Large intestine (tissue), 3 donors: ENCODE results near the gene PJA2. TPM values are rescaled to one million over a fixed set of nuclear protein-coding genes. Genes with fewer than 3 reads are reported as not detected.

Source experiments
- DNase-seq, 2 donors: peaks; one replicate each; pipeline versions ENCODE4 v3.0.0 to v3.0.0-alpha.2; 2013
- H3K27ac ChIP-seq: one replicate; pipeline ENCODE4 v1.5.1; 2013; ENCODE audit warnings: low read length
- H3K27me3 ChIP-seq: 2 replicates; pipeline ENCODE4 v1.6.1; 2013; ENCODE audit warnings: low read length; ENCODE audit not compliant: control insufficient read depth, insufficient read depth
- H3K36me3 ChIP-seq: 2 replicates; pipeline ENCODE4 v1.6.1; 2013; ENCODE audit warnings: low read length; ENCODE audit not compliant: control insufficient read depth, insufficient read depth
- H3K4me1 ChIP-seq: one replicate; pipeline ENCODE4 v1.6.1; 2013; ENCODE audit warnings: low read length; ENCODE audit not compliant: control insufficient read depth, insufficient read depth
- H3K4me3 ChIP-seq: one replicate; pipeline ENCODE4 v1.5.1; 2013; ENCODE audit warnings: low read length
- H3K9me3 ChIP-seq: one replicate; pipeline ENCODE4 v1.6.1; 2013; ENCODE audit warnings: mild to moderate bottlenecking, low read depth, low read length, moderate library complexity; ENCODE audit not compliant: control insufficient read depth
- WGBS: methylation state at CpG from one replicate; pipeline ENCODE4 v1.1.5; 2013; ENCODE audit warnings: low lambda C conversion rate; ENCODE audit not compliant: insufficient coverage; 5-methylcytosine and 5-hydroxymethylcytosine counted together
- polyA plus RNA-seq: library from polyadenylated mRNA; unstranded; fragments of 120-200 nt; gene quantifications from one replicate; pipeline ENCODE4 v1.2.1, GENCODE V29; 2013

PJA2 gene
- polyA plus RNA-seq, 1 donor, result 96.8 TPM

DNA sequence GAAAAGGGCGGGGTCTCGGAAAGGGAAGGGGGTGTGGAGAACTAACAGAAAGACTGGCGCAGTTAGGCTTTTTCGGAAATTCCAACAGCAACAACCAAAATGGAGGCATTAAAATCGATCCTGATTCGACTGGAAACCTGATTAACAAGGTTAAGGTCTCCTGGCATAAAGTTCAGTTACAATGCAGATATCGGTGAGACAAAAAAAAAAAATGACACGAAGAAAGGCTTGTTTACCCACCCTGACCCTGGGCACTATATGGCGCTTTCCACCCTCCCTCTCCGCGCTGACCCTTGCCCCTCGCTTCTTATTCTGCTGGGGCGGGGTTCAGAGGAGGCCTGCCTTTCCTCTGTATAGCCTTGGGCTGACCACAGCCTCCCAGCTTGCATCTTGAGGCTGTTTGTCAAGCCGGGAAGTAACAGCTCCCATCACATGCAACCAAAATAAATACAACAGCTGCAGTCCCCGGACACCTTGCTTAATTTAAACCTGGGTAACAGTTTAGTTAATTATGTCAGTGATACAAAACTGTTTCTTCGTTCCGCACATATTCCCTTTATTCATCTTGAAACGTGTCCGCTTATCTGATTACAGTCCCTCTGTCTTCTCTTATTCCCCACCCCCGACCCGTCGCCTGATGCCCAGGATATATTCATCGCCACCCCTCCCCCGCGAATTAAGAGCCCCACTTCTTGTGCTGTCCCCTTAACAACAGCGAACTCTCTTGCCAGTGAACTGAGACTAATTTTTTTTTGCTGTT is 795 bp upstream of the PJA2 start:
- Histone ChIP-seq H3K36me3 (no peaks in the 10 kb centered on the region), H3K27me3 (no peaks in the 10 kb centered on the region), H3K4me3 (peak overlapping the region; percentile 70), H3K9me3 (no peaks in the 10 kb centered on the region), H3K27ac (peak overlapping the region; percentile 100), H3K4me1 (peaks cover 6% of the 10 kb centered on the region)
- DNase-seq, result peak; percentile 80 to 91
- 0% methylated on average over 6 of the region's 26 CpGs for WGBS

DNA sequence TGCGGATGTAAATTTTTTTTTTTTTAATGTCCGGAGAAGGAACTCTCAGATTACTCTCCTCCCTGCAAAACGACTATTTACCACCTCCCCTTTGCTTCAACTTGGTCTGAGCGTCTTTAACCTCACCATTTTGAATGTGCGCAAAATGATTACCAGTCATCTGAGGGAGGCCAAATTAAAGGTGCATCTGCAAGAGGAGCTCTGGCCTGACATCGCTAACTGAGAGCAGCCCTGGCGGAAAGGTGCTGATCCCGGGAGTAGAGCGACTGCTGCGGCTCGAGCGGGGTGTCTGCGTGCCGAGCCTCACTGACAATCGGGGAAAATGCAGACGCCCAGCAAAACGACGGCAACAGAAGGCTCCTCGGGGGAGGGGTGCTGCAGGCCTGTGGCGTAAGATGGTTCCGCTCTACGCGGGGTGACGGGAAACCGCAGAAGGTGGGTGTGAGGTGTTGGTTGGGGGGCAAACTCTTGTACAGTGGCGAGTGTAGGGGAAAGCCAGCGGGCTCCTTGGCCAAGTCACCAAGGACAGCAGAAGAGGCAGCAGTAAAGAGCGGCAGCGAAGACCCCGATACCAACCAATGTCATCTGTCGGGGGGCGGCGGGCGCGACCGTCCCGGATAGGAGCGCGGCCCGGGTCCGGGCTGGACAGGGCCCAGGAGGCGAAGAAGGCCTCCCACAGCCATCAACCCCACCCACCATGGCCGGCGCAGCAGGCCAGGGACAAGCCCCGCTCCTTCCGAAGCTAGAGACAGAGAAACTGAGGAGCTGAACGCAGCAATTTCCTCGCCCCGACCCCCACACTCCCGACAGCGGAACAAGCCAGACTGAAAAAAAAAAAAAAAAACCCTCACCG is 557 bp downstream of the PJA2 start:
- Histone ChIP-seq H3K9me3 (peaks cover 4% of the 10 kb centered on the region), H3K27me3 (no peaks in the 10 kb centered on the region), H3K36me3 (peaks cover 5% of the 10 kb centered on the region), H3K4me1 (peaks cover 6% of the 10 kb centered on the region), H3K27ac (peak overlapping the region; percentile 100), H3K4me3 (peak overlapping the region; percentile 99)
- 0% methylated on average over 1 of the region's 52 CpGs for WGBS
- DNase-seq, result peak; percentile 48 to 84

DNA sequence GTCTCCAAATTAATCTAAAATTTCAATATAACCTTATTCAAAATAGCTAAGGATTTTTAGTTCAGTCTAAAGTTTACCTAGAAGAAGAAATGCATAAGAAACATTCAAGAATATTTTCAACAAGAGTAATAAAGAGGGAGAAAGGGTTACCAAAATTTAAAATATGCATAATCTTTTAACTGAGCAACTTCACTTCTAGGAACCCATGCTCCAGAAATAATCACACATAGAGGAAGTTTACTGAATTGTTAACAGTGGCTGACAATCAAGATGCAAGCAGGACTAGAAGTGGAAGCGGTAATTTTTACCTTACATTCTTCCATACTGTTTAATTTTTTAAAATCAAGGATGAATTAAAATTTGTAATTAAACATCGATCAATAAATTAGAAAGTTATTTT is 1.9 kb downstream of the PJA2 start:
- Histone ChIP-seq H3K27me3 (no peaks in the 10 kb centered on the region), H3K27ac (peak overlapping the region; percentile 100), H3K4me1 (peaks cover 6% of the 10 kb centered on the region), H3K4me3 (peak overlapping the region; percentile 99), H3K9me3 (peaks cover 11% of the 10 kb centered on the region), H3K36me3 (peaks cover 10% of the 10 kb centered on the region)
- WGBS, result 46% methylated on average over 2 of the region's 2 CpGs
- DNase-seq, result no peak

DNA sequence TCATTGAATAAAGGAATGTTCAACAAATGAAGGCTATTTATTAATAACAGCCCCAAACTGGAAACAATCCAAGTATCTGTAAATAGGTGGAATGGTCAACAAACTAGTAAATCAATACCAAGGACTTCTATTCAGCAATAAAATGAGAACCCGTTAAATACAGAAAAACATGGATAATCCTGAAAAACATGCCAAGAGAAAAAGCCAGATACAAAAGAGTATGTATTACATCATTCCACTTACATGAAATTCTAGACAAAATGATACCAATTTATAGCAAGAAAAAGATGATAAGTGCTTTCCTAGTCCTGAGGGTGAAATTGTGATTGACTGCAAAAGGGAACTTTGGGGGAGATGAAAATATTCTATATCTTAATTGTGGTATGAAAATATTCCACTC is 3.1 kb downstream of the PJA2 start:
- Histone ChIP-seq H3K9me3 (peaks cover 11% of the 10 kb centered on the region), H3K4me3 (no peak overlapping the region), H3K4me1 (peaks cover 6% of the 10 kb centered on the region), H3K27me3 (no peaks in the 10 kb centered on the region), H3K36me3 (peaks cover 10% of the 10 kb centered on the region), H3K27ac (no peak overlapping the region)
- DNase-seq, result no peak
- no CpG with 5 or more reads among the region's 1 CpG for WGBS

DNA sequence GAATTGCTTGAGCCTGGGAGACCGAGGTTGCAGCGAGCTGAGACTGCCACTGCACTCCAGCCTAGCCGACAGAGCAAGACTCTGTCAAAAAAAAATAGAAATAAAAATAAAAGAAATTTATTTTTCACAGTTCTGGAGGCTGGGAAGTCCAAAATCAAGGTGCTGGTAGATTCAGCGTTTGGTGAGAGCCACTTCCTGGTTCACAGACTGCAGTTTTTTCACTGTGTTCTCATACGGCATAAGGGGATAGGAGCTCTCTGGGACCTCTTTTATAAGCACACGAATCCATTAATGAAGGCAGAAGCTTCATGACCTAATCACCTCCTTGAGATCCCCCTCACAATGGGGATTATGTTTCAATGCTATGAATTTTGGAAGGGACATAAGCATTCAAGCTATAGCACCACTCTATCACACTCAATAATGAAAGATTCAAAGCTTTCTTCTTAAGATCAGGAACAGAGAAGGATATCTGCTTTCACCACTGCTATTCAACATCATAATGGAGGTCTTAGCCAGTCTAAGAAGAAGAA is 5.3 kb downstream of the PJA2 start:
- 89% methylated on average over 4 of the region's 6 CpGs for WGBS
- H3K36me3 ChIP-seq, result peaks cover 10% of the 10 kb centered on the region
- DNase-seq, result no peak
- no peaks in the 10 kb centered on the region for H3K27me3 ChIP-seq
- H3K4me1 ChIP-seq, result peaks cover 6% of the 10 kb centered on the region
- H3K9me3 ChIP-seq, result peaks cover 11% of the 10 kb centered on the region
- H3K4me3 ChIP-seq, result no peak overlapping the region
- H3K27ac ChIP-seq, result no peak overlapping the region

DNA sequence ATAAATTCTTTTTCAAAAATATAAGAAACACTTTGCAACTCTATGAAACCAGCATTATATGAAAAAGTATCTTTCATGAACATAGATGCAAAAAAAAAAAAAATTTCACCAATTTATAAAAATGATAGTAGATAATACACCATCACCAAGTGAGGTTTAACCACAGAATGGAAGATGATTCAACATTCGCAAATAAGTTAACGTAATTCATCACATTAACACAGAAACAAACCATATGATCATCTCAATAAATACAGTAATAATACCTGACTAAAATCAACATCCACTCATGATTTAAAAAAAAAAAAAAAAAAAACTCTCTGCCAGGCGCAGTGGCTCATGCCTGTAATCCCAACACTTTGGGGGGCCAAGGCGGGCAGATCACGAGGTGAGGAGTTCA is 6.3 kb downstream of the PJA2 start:
- DNase-seq, result no peak
- Histone ChIP-seq H3K9me3 (peaks cover 11% of the 10 kb centered on the region), H3K4me1 (peaks cover 6% of the 10 kb centered on the region), H3K4me3 (no peak overlapping the region), H3K36me3 (peaks cover 10% of the 10 kb centered on the region), H3K27me3 (no peaks in the 10 kb centered on the region), H3K27ac (no peak overlapping the region)
- WGBS, result 100% methylated on average over 1 of the region's 5 CpGs

DNA sequence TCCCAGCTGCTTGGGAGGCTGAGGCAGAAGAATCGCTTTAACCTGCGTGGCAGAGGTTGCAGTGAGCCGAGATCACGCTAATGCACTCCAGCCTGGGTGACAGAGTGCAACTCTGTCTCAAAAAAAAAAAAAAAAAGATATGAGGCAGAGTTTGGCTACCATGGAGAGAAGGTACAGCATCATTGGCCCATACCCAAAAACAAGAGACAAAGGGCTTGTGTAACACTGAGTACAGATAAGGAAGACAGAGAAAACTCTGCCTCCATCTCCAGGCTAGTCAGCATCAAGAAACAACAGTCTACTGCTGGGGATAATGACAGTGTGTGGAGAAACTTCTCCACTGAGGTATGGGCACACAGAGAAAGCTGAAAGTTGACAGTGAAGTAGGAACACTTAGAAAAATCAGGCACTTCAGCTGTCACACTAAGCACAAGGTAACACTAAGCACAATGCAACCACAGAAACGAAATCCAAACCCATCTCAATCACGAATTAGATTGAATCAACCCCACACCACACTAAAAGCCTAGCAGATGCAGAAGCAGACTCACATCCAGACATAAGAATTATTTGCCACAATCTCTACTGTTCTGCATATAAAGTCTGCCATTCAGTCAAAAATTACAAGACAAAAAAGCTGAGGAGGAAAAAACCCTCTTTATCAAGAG is 10.5 kb downstream of the PJA2 start:
- Histone ChIP-seq H3K9me3 (peaks cover 7% of the 10 kb centered on the region), H3K36me3 (peaks cover 5% of the 10 kb centered on the region), H3K4me3 (no peak overlapping the region), H3K27me3 (no peaks in the 10 kb centered on the region), H3K4me1 (no peaks in the 10 kb centered on the region), H3K27ac (no peak overlapping the region)
- no peak for DNase-seq
- WGBS, result no CpG with 5 or more reads among the region's 6 CpGs

DNA sequence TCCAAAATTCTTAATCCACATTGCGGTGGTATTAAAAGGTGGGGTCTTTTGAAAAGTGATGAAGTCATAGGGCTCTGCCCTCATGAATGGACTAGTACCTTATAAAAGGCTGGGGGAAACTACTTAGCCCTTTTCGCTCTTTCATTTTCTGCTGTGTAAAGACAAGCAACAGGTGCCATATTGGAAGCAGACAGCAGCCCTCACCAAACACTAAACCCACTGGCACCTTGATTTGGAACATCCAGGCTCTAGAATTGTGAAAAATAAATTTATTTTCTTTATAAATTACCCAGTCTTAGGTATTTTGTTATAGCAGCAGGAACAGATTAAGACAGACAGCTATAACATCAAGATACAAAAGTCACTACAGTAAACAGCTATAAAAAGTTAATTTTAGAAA is 12.8 kb downstream of the PJA2 start:
- no peak overlapping the region for H3K4me3 ChIP-seq
- H3K9me3 ChIP-seq, result no peaks in the 10 kb centered on the region
- DNase-seq, result no peak
- WGBS, result 20% methylated on average over 1 of the region's 2 CpGs
- no peaks in the 10 kb centered on the region for H3K27me3 ChIP-seq
- no peak overlapping the region for H3K27ac ChIP-seq
- H3K36me3 ChIP-seq, result no peaks in the 10 kb centered on the region
- H3K4me1 ChIP-seq, result no peaks in the 10 kb centered on the region

DNA sequence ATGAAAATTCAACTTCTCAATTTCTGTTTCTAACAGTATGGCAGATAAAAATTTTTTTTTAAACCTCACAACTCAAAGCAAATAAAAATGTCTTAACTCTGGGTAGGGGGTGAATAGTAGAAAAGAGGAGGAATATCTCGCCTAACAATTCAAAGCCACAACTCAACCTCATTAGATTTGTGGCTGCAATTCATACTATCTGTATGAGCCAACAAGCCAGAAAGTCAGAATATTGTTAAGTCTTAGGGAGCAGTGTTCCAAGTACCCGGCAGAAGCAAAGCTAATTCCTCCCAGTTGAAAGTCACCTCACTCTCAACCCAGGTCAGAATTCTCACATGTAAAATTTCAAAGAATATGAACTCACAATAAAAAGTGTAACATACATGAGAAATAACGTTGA is 15.0 kb downstream of the PJA2 start:
- H3K27me3 ChIP-seq, result no peaks in the 10 kb centered on the region
- WGBS, result 100% methylated on average over 1 of the region's 3 CpGs
- H3K9me3 ChIP-seq, result no peaks in the 10 kb centered on the region
- H3K36me3 ChIP-seq, result no peaks in the 10 kb centered on the region
- H3K27ac ChIP-seq, result no peak overlapping the region
- H3K4me1 ChIP-seq, result no peaks in the 10 kb centered on the region
- no peak overlapping the region for H3K4me3 ChIP-seq
- no peak for DNase-seq

DNA sequence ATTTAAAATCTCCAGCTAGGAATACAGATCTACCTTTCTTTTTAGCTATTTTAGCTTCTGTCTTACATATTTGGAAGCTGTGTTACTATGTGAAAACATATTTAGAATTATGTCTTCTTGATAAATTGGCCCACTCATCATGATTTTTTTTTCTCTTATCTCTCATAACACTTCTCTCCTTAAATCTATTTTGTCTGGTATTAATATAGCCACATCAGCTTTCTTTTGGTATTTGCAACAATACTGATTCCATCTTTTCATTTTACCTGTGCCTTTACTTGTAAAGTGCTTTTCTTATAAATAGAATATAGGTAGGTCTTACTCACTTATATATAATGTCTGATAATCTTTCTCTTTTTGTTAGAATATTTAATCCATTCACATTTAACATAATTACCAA is 19.6 kb downstream of the PJA2 start:
- Histone ChIP-seq H3K27me3 (no peaks in the 10 kb centered on the region), H3K27ac (no peak overlapping the region), H3K4me3 (no peak overlapping the region), H3K36me3 (no peaks in the 10 kb centered on the region), H3K4me1 (no peaks in the 10 kb centered on the region), H3K9me3 (no peaks in the 10 kb centered on the region)
- no peak for DNase-seq
